HCT116 (cell line): ENCODE results near the gene GPT2. TPM values are rescaled to one million over a fixed set of nuclear protein-coding genes. Genes with fewer than 3 reads are reported as not detected.

ENCODE experiments used
- ATAC-seq: fragments of 200-7000 bp; cut with Tn5 transposase; 2 replicates; pipeline ENCODE4 v1.9.1; 2020; ENCODE audit warnings: mild to moderate bottlenecking, moderate library complexity
- BruUV-seq: library from RNA; stranded (reverse); fragments of 400-500 nt; replicated peaks from 2 replicates; lab custom pipeline; 2021; lab: Mats Ljungman, UMichigan
- CTCF ChIA-PET: fragments of 300-600 bp; sonication (Branson Sonifier 250); formaldehyde crosslinking; loops from one replicate; lab custom pipeline; 2021; ENCODE audit warnings: antibody characterized with exemption; lab: Charles Lee
- POLR2A ChIA-PET: fragments of 300-600, 350-600 bp; sonication (Branson Sonifier 250); formaldehyde crosslinking; loops from one replicate; lab custom pipeline; 2021; ENCODE audit warnings: antibody characterized with exemption; lab: Charles Lee
- RAD21 ChIA-PET, 2 experiments: fragments of 300-600 bp; sonication (Branson Sonifier 250); formaldehyde crosslinking; loops; one replicate each; lab custom pipeline; 2023; ENCODE audit warnings: low total read pairs in 2 of 2; ENCODE audit not compliant: uncharacterized antibody in 2 of 2, unreplicated experiment in 2 of 2, low non-redundant PET in 1 of 2; lab: Charles Lee
- DNase-seq: peaks from one replicate; pipeline ENCODE4 v3.0.0-alpha.2; 2010; ENCODE audit warnings: low read depth, low spot score
- H2AFZ ChIP-seq: fragments of 200-600 bp; shearing (Covaris generic), sonication (generic); 2 replicates; pipeline ENCODE4 v1.6.1; 2017; ENCODE audit warnings: low read depth, mixed run types, mixed read lengths, antibody characterized with exemption, low read length; ENCODE audit not compliant: poor library complexity, severe bottlenecking
- H3K27ac ChIP-seq: 2 replicates; pipeline ENCODE4 v1.5.1; 2012; ENCODE audit warnings: low read depth, low read length
- H3K27me3 ChIP-seq: fragments of 200-600 bp; sonication (generic); 2 replicates; pipeline ENCODE4 v1.6.1; 2016; ENCODE audit warnings: mixed run types, low read length, mixed read lengths; ENCODE audit not compliant: insufficient read depth
- H3K36me3 ChIP-seq, 2 experiments: fragments of 200-500 bp in 1 of 2; fragments of 200-600 bp in 1 of 2; sonication (Bioruptor generic) in 1 of 2; sonication (generic) in 1 of 2; 2 replicates each; pipeline versions ENCODE4 v1.5.1 to v1.6.1; 2014 to 2016; ENCODE audit warnings: low read length in 2 of 2, inconsistent platforms in 1 of 2, mixed read lengths in 1 of 2, mixed run types in 1 of 2; ENCODE audit not compliant: insufficient read depth in 2 of 2, control insufficient read depth in 1 of 2
- H3K4me1 ChIP-seq, 2 experiments: fragments of 200-600 bp in 1 of 2; sonication (generic) in 1 of 2; 2 replicates each; pipeline versions ENCODE4 v1.5.1 to v1.6.1; 2012 to 2017; ENCODE audit warnings: low read length in 2 of 2, inconsistent platforms in 1 of 2, mild to moderate bottlenecking in 1 of 2, mixed read lengths in 1 of 2, mixed run types in 1 of 2, moderate library complexity in 1 of 2; ENCODE audit not compliant: insufficient read depth in 2 of 2, control insufficient read depth in 1 of 2
- H3K4me2 ChIP-seq: fragments of 200-600 bp; sonication (generic); 2 replicates; pipeline ENCODE4 v1.6.1; 2017; ENCODE audit warnings: mixed run types, low read length, mixed read lengths
- H3K4me3 ChIP-seq, 2 experiments: fragments of 200-600 bp in 1 of 2; sonication (generic) in 1 of 2; replicated peaks in 1 of 2; 2 replicates each; pipeline ENCODE4 v1.5.1; 2011 to 2016; ENCODE audit warnings: low read length in 2 of 2, control low read depth in 1 of 2, low read depth in 1 of 2, mild to moderate bottlenecking in 1 of 2, mixed read lengths in 1 of 2, mixed run types in 1 of 2
- H3K79me2 ChIP-seq: fragments of 200-600 bp; sonication (generic); 2 replicates; pipeline ENCODE4 v1.6.1; 2017; ENCODE audit warnings: mild to moderate bottlenecking, mixed run types, low read length, moderate library complexity, mixed read lengths; ENCODE audit not compliant: insufficient read depth
- H3K9ac ChIP-seq: fragments of 200-600 bp; sonication (generic); 2 replicates; pipeline ENCODE4 v1.6.1; 2016; ENCODE audit warnings: low read length, mixed read lengths
- H3K9me2 ChIP-seq: fragments of 200-600 bp; sonication (generic), shearing (Covaris generic); 2 replicates; pipeline ENCODE4 v1.6.1; 2017; ENCODE audit warnings: mixed run types, mild to moderate bottlenecking, moderate library complexity; ENCODE audit not compliant: insufficient read depth
- H3K9me3 ChIP-seq, 2 experiments: fragments of 200-500 bp in 1 of 2; fragments of 200-600 bp in 1 of 2; sonication (Bioruptor generic) in 1 of 2; sonication (generic) in 1 of 2; 2 replicates each; pipeline ENCODE4 v1.6.1; 2014 to 2017; ENCODE audit warnings: low read length in 2 of 2, mixed read lengths in 2 of 2, inconsistent platforms in 1 of 2, low read depth in 1 of 2, mild to moderate bottlenecking in 1 of 2, mixed run types in 1 of 2, moderate library complexity in 1 of 2; ENCODE audit not compliant: control insufficient read depth in 1 of 2, insufficient read depth in 1 of 2
- H4K20me1 ChIP-seq: fragments of 200-600 bp; sonication (generic), shearing (Covaris generic); 2 replicates; pipeline ENCODE4 v1.6.1; 2017; ENCODE audit warnings: mixed run types, mild to moderate bottlenecking, moderate library complexity; ENCODE audit not compliant: insufficient read depth
- ATF3 ChIP-seq: IDR thresholded peaks from 2 replicates; pipeline ENCODE4 v1.6.1; 2012
- CBX3 ChIP-seq: IDR thresholded peaks from 2 replicates; pipeline ENCODE4 v1.6.1; 2012; ENCODE audit warnings: low read depth
- CEBPB ChIP-seq: IDR thresholded peaks from 2 replicates; pipeline ENCODE4 v1.6.1; 2012; ENCODE audit warnings: low read depth
- EGR1 ChIP-seq: IDR thresholded peaks from 2 replicates; pipeline ENCODE4 v1.6.1; 2012; ENCODE audit warnings: low read depth
- ELF1 ChIP-seq: IDR thresholded peaks from 2 replicates; pipeline ENCODE4 v1.6.1; 2012; ENCODE audit warnings: low read depth, borderline replicate concordance
- EZH2phosphoT487 ChIP-seq: fragments of 200-600 bp; IDR thresholded peaks from 2 replicates; pipeline ENCODE4 v1.6.1; 2018; ENCODE audit warnings: antibody characterized with exemption, borderline replicate concordance
- FOSL1 ChIP-seq: IDR thresholded peaks from 2 replicates; pipeline ENCODE4 v1.6.1; 2012; ENCODE audit warnings: low read depth
- JUND ChIP-seq: IDR thresholded peaks from 2 replicates; pipeline ENCODE4 v1.6.1; 2012
- POLR2A ChIP-seq: IDR thresholded peaks from 2 replicates; pipeline ENCODE4 v1.7.0; 2011; ENCODE audit warnings: borderline replicate concordance; ENCODE audit not compliant: insufficient read depth, insufficient read length; ENCODE audit errors: extremely low read depth
- POLR2AphosphoS5 ChIP-seq: IDR thresholded peaks from 2 replicates; pipeline ENCODE4 v1.6.1; 2011; ENCODE audit warnings: mild to moderate bottlenecking, low read depth, low read length, moderate library complexity
- SIN3A ChIP-seq: IDR thresholded peaks from 2 replicates; pipeline ENCODE4 v1.6.1; 2012; ENCODE audit warnings: low read depth
- SP1 ChIP-seq: IDR thresholded peaks from 2 replicates; pipeline ENCODE4 v1.6.1; 2012; ENCODE audit warnings: low read depth
- SRF ChIP-seq: IDR thresholded peaks from 2 replicates; pipeline ENCODE4 v1.6.1; 2012; ENCODE audit warnings: low read depth
- TCF7L2 ChIP-seq: IDR thresholded peaks from 2 replicates; pipeline ENCODE4 v1.7.0; 2011; ENCODE audit warnings: borderline replicate concordance, inconsistent platforms; ENCODE audit not compliant: insufficient read depth, insufficient read length; ENCODE audit errors: extremely low read depth
- YY1 ChIP-seq: IDR thresholded peaks from 2 replicates; pipeline ENCODE4 v1.6.1; 2011; ENCODE audit warnings: low read length, low read depth, moderate library complexity, mild to moderate bottlenecking; ENCODE audit not compliant: insufficient replicate concordance; ENCODE audit errors: extremely low read depth
- ZBTB33 ChIP-seq: IDR thresholded peaks from 2 replicates; pipeline ENCODE4 v1.6.1; 2011; ENCODE audit warnings: mild to moderate bottlenecking, low read length, moderate library complexity; ENCODE audit not compliant: insufficient replicate concordance; ENCODE audit errors: extremely low read depth
- ZNF274 ChIP-seq: fragments of 200-500 bp; sonication (Bioruptor generic); IDR thresholded peaks from 2 replicates; pipeline ENCODE4 v1.6.1; 2014; ENCODE audit warnings: mild to moderate bottlenecking, low read depth, low read length, inconsistent platforms
- intact Hi-C: fragments of 100-400 bp; cut with micrococcal nuclease; formaldehyde crosslinking; loops from 2 replicates; pipeline ENCODE4 v1.10.0; 2022
- total RNA-seq: library from RNA; stranded (reverse); gene quantifications from one replicate; pipeline ENCODE4 v1.2.1, GENCODE V29; 2021; ENCODE audit not compliant: unreplicated experiment

Gene GPT2
- total RNA-seq, 1 experiment from 2014 or later: 50.6 TPM

- TF ChIP-seq SIN3A (no peak), ATF3 (no peak), YY1 (no peak)
Measured at GRCh38 chr16:46950009-46950408, 65.8 kb downstream of the GPT2 start (continued).

- no peak overlapping the region for H3K4me2 ChIP-seq
- no peaks in the 10 kb centered on the region for H3K9me2 ChIP-seq
- no peak overlapping the region for H3K4me3 ChIP-seq
- H3K79me2 ChIP-seq: peaks cover 6% of the 10 kb centered on the region
- no peak overlapping the region for H2AFZ ChIP-seq
- H3K27ac ChIP-seq: no peak overlapping the region
- no TSS peak for BruUV-seq
- H3K36me3 ChIP-seq: peaks cover 34 to 35% of the 10 kb centered on the region in 2 experiments
- no peaks in the 10 kb centered on the region for H4K20me1 ChIP-seq
- no peak for ATAC-seq
- no peaks in the 10 kb centered on the region for H3K9me3 ChIP-seq
- H3K27me3 ChIP-seq: no peaks in the 10 kb centered on the region
- no peak overlapping the region for H3K9ac ChIP-seq
- intact Hi-C loops: no loop called here
- ChIA-PET RAD21 (no interaction called here), CTCF (no interaction called here), POLR2A (no interaction called here)
- no peak for DNase-seq
- no peaks in the 10 kb centered on the region for H3K4me1 ChIP-seq
- TF ChIP-seq SRF: no peak
- no peak for TF ChIP-seq ZNF274
- TF ChIP-seq SP1: no peak
- TF ChIP-seq CEBPB: no peak
- TF ChIP-seq EZH2phosphoT487: no peak
- TF ChIP-seq POLR2AphosphoS5: no peak
- TF ChIP-seq POLR2A: no peak
- no peak for TF ChIP-seq CBX3
- TF ChIP-seq ELF1: no peak
- TF ChIP-seq TCF7L2: no peak
- no peak for TF ChIP-seq FOSL1
- TF ChIP-seq EGR1: no peak
- TF ChIP-seq JUND: no peak
- TF ChIP-seq ATF3: no peak
- TF ChIP-seq ZBTB33: no peak
Measured at GRCh38 chr16:46954562-46954961, 70.4 kb downstream of the GPT2 start.
